ENCODE measurements around the gene FCN2.

The FCN2 gene

GRCh38 chr9:134913713-134914500 lies 33.3 kb downstream of the FCN2 start:
- no peak overlapping the region for H3K27ac ChIP-seq (ENCODE audit: low read depth, low read length)
- DNase-seq: no peak
- no peak overlapping the region for H4K12ac ChIP-seq (ENCODE audit: low read depth, low read length)
- H3K36me3 ChIP-seq (ENCODE audit: control insufficient read depth in 1 of 2, insufficient read depth in 2 of 2, low read length in 2 of 2): no peaks in the 10 kb centered on the region
- H3K4me1 ChIP-seq (ENCODE audit: control insufficient read depth in 1 of 2, insufficient read depth in 2 of 2, low read length in 2 of 2): no peaks in the 10 kb centered on the region
- no peak overlapping the region for H3K14ac ChIP-seq (ENCODE audit: low read length)
- H3K79me1 ChIP-seq (ENCODE audit: low read length): no peaks in the 10 kb centered on the region
- H3K9ac ChIP-seq (ENCODE audit: low read length): no peak overlapping the region
- H4K91ac ChIP-seq (ENCODE audit: low read depth, low read length): no peak overlapping the region
- no peak overlapping the region for H3K4me2 ChIP-seq (ENCODE audit: low read length)
- no peak overlapping the region for H2AFZ ChIP-seq (ENCODE audit: insufficient read depth, low read length, poor library complexity)
- H3K9me3 ChIP-seq (ENCODE audit: insufficient read depth, low read depth, low read length): peaks cover 8% of the 10 kb centered on the region
- H2BK120ac ChIP-seq (ENCODE audit: insufficient read depth, low read length, poor library complexity): no peak overlapping the region
- no peaks in the 10 kb centered on the region for H3K27me3 ChIP-seq (ENCODE audit: insufficient read depth, low read length)
- no peak overlapping the region for H3K23ac ChIP-seq (ENCODE audit: low read length)
- no CpG with 5 or more reads among the region's 23 CpGs for WGBS (ENCODE audit: extremely low coverage, insufficient coverage, insufficient read length)
- no peak overlapping the region for H2BK12ac ChIP-seq (ENCODE audit: low read length)
- no peak overlapping the region for H2BK5ac ChIP-seq (ENCODE audit: low read depth, low read length, poor library complexity)
- no peak overlapping the region for H2AK5ac ChIP-seq (ENCODE audit: low read length)
- no peak overlapping the region for H3K4me3 ChIP-seq (ENCODE audit: low read depth, low read length)
- H3K18ac ChIP-seq (ENCODE audit: low read length): no peak overlapping the region
- no peak overlapping the region for H3K4ac ChIP-seq (ENCODE audit: low read depth, low read length)
- H3K79me2 ChIP-seq (ENCODE audit: control insufficient read depth, insufficient read depth, low read length, poor library complexity): no peaks in the 10 kb centered on the region
- no peak overlapping the region for H4K8ac ChIP-seq (ENCODE audit: low read depth, low read length)

DNA sequence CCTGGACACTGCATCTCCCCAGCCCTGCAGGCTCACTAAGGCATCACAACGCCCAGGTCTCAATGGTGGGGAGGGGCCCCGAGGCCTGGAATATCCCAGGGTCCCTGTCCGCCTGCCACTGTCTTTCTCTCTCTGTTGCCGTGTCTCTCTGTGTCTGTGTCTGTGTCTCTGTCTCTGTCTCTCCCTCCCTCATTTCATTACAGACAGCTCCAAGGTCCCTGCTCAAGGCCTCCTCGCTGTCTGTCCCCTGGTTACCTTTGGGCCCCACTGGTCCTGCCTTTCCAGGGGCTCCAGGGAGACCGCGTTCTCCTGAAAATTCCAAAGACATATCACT lies 33.9 kb downstream of the FCN2 start:
- H3K9me3 ChIP-seq (ENCODE audit: insufficient read depth, low read depth, low read length): peaks cover 11% of the 10 kb centered on the region
- no peaks in the 10 kb centered on the region for H3K27me3 ChIP-seq (ENCODE audit: insufficient read depth, low read length)
- no peak overlapping the region for H3K9ac ChIP-seq (ENCODE audit: low read length)
- H3K14ac ChIP-seq (ENCODE audit: low read length): no peak overlapping the region
- no peak overlapping the region for H2BK5ac ChIP-seq (ENCODE audit: low read depth, low read length, poor library complexity)
- no peaks in the 10 kb centered on the region for H3K79me2 ChIP-seq (ENCODE audit: control insufficient read depth, insufficient read depth, low read length, poor library complexity)
- no peak overlapping the region for H3K4ac ChIP-seq (ENCODE audit: low read depth, low read length)
- DNase-seq: no peak
- H2BK120ac ChIP-seq (ENCODE audit: insufficient read depth, low read length, poor library complexity): no peak overlapping the region
- H3K79me1 ChIP-seq (ENCODE audit: low read length): no peaks in the 10 kb centered on the region
- no peak overlapping the region for H3K27ac ChIP-seq (ENCODE audit: low read depth, low read length)
- H3K4me3 ChIP-seq (ENCODE audit: low read depth, low read length): no peak overlapping the region
- no peak overlapping the region for H2AFZ ChIP-seq (ENCODE audit: insufficient read depth, low read length, poor library complexity)
- no peak overlapping the region for H4K8ac ChIP-seq (ENCODE audit: low read depth, low read length)
- H3K4me2 ChIP-seq (ENCODE audit: low read length): no peak overlapping the region
- WGBS (ENCODE audit: extremely low coverage, insufficient coverage, insufficient read length): no CpG with 5 or more reads among the region's 7 CpGs
- no peak overlapping the region for H2AK5ac ChIP-seq (ENCODE audit: low read length)
- H2BK12ac ChIP-seq (ENCODE audit: low read length): no peak overlapping the region
- H3K4me1 ChIP-seq (ENCODE audit: control insufficient read depth in 1 of 2, insufficient read depth in 2 of 2, low read length in 2 of 2): no peaks in the 10 kb centered on the region
- H3K23ac ChIP-seq (ENCODE audit: low read length): no peak overlapping the region
- H4K91ac ChIP-seq (ENCODE audit: low read depth, low read length): no peak overlapping the region
- no peaks in the 10 kb centered on the region for H3K36me3 ChIP-seq (ENCODE audit: control insufficient read depth in 1 of 2, insufficient read depth in 2 of 2, low read length in 2 of 2)
- H4K12ac ChIP-seq (ENCODE audit: low read depth, low read length): no peak overlapping the region
- no peak overlapping the region for H3K18ac ChIP-seq (ENCODE audit: low read length)

GRCh38 chr9:134915046-134915985 lies 34.7 kb downstream of the FCN2 start:
- Histone ChIP-seq H3K9me3 (ENCODE audit: insufficient read depth, low read depth, low read length) (peaks cover 11% of the 10 kb centered on the region), H2BK12ac (ENCODE audit: low read length) (no peak overlapping the region), H3K4me1 (ENCODE audit: control insufficient read depth in 1 of 2, insufficient read depth in 2 of 2, low read length in 2 of 2) (no peaks in the 10 kb centered on the region), H3K4ac (ENCODE audit: low read depth, low read length) (no peak overlapping the region), H3K18ac (ENCODE audit: low read length) (no peak overlapping the region), H3K36me3 (ENCODE audit: control insufficient read depth in 1 of 2, insufficient read depth in 2 of 2, low read length in 2 of 2) (no peaks in the 10 kb centered on the region), H2AFZ (ENCODE audit: insufficient read depth, low read length, poor library complexity) (no peak overlapping the region), H4K91ac (ENCODE audit: low read depth, low read length) (no peak overlapping the region), H3K14ac (ENCODE audit: low read length) (no peak overlapping the region), H3K27ac (ENCODE audit: low read depth, low read length) (no peak overlapping the region), H3K79me2 (ENCODE audit: control insufficient read depth, insufficient read depth, low read length, poor library complexity) (no peaks in the 10 kb centered on the region), H3K4me2 (ENCODE audit: low read length) (no peak overlapping the region), H3K9ac (ENCODE audit: low read length) (no peak overlapping the region), H4K8ac (ENCODE audit: low read depth, low read length) (no peak overlapping the region), H2BK120ac (ENCODE audit: insufficient read depth, low read length, poor library complexity) (no peak overlapping the region), H3K4me3 (ENCODE audit: low read depth, low read length) (no peak overlapping the region), H2AK5ac (ENCODE audit: low read length) (no peak overlapping the region), H4K12ac (ENCODE audit: low read depth, low read length) (no peak overlapping the region), H3K23ac (ENCODE audit: low read length) (no peak overlapping the region), H2BK5ac (ENCODE audit: low read depth, low read length, poor library complexity) (no peak overlapping the region), H3K79me1 (ENCODE audit: low read length) (no peaks in the 10 kb centered on the region), H3K27me3 (ENCODE audit: insufficient read depth, low read length) (no peaks in the 10 kb centered on the region)
- DNase-seq: no peak
- WGBS (ENCODE audit: extremely low coverage, insufficient coverage, insufficient read length): no CpG with 5 or more reads among the region's 26 CpGs

GRCh38 chr9:134916161-134916665 lies 35.6 kb downstream of the FCN2 start:
- Histone ChIP-seq H3K4ac (ENCODE audit: low read depth, low read length) (no peak overlapping the region), H3K79me1 (ENCODE audit: low read length) (no peaks in the 10 kb centered on the region), H4K8ac (ENCODE audit: low read depth, low read length) (no peak overlapping the region), H2AFZ (ENCODE audit: insufficient read depth, low read length, poor library complexity) (no peak overlapping the region), H2AK5ac (ENCODE audit: low read length) (no peak overlapping the region), H4K12ac (ENCODE audit: low read depth, low read length) (no peak overlapping the region), H2BK120ac (ENCODE audit: insufficient read depth, low read length, poor library complexity) (no peak overlapping the region), H3K23ac (ENCODE audit: low read length) (no peak overlapping the region), H2BK5ac (ENCODE audit: low read depth, low read length, poor library complexity) (no peak overlapping the region), H3K18ac (ENCODE audit: low read length) (no peak overlapping the region), H2BK12ac (ENCODE audit: low read length) (no peak overlapping the region), H3K27ac (ENCODE audit: low read depth, low read length) (no peak overlapping the region), H3K27me3 (ENCODE audit: insufficient read depth, low read length) (no peaks in the 10 kb centered on the region), H4K91ac (ENCODE audit: low read depth, low read length) (no peak overlapping the region), H3K9me3 (ENCODE audit: insufficient read depth, low read depth, low read length) (peaks cover 11% of the 10 kb centered on the region), H3K14ac (ENCODE audit: low read length) (no peak overlapping the region), H3K4me3 (ENCODE audit: low read depth, low read length) (no peak overlapping the region), H3K79me2 (ENCODE audit: control insufficient read depth, insufficient read depth, low read length, poor library complexity) (no peaks in the 10 kb centered on the region), H3K4me2 (ENCODE audit: low read length) (no peak overlapping the region), H3K36me3 (ENCODE audit: control insufficient read depth in 1 of 2, insufficient read depth in 2 of 2, low read length in 2 of 2) (no peaks in the 10 kb centered on the region), H3K9ac (ENCODE audit: low read length) (no peak overlapping the region), H3K4me1 (ENCODE audit: control insufficient read depth in 1 of 2, insufficient read depth in 2 of 2, low read length in 2 of 2) (no peaks in the 10 kb centered on the region)
- no CpG with 5 or more reads among the region's 8 CpGs for WGBS (ENCODE audit: extremely low coverage, insufficient coverage, insufficient read length)
- DNase-seq: no peak
